NOMO-1 treated with dmso at 0.1 percent for 144 hours (cell line): ENCODE measurements around the gene HELZ.

Experiments
- DNase-seq: peaks from one replicate; lab custom pipeline; 2025; ENCODE audit not compliant: unreplicated experiment; lab: John Stamatoyannopoulos, UW

Gene HELZ

DNA sequence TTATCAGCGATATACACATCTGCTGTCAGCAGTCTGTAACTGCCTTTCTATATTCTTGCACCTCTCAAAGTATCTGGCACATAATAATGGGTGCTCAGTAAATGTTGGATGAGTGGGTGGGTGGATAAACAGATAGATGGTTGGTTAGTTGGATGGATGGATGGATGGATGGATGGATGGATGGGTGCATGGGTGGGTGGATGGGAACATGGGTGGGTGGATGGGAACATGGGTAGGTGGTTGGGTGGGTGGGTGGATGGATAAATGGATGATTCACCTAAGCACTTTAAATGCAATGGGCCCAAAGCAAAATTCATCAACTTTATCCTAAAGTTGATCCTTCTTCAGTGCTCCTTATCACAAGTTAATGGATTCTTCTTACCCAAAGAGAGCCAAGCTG lies 48.6 kb downstream of the HELZ start:
- DNase-seq: no peak

DNA sequence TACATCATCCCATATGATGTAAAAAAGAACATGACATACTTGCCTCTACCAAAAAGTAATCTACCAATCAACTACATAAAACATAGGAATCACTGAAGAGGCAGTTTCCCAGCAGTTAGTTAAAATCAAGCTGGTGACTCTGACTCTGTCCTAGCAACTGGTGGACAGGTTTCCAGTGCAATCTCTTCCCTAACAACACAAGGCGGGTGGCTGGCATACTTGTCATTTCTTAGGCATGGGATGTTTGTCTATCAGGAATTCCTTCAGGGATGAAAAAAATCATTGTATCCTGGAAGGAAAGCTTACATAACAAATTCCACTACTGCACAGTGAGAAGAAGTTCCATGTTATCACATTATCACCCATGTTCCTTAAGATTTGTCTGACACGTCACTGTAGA lies 50.9 kb downstream of the HELZ start:
- no peak for DNase-seq

DNA sequence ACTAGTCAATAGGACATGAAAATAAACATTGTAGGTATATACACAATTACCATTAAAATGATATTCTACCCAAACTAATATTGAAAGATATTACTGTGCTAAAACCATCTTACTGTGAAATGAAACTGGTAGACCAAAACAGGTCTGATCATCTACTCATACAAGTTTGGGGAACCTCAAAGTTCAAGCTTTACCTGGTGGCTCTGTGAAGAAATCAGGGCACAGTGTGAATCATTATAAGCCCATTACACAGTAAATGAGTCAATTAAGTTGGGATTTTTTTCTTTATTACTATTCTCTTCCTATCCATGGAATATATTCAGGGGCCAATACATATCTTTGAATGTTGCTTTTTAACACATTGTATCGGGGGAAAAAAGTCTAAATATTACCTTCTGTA lies 57.1 kb downstream of the HELZ start:
- DNase-seq: no peak

DNA sequence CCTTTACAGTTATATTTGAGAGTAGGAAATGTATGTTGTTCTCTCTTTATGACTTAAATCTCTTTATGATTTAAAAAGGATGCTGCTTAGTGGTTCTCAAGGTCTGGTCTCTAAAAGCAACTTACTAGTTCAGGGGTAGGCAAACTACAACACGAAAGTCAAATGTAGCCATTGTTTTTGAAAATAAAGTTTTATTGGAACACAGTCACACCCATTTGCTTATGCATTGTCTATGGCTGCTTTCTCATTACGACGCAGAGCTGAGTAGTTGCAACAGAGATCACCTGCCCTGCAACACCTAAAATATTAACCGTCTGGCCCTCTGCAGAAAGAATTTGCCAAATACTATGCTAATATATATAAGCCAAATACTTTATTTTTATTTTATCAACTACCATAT lies 58.2 kb downstream of the HELZ start:
- DNase-seq: no peak

DNA sequence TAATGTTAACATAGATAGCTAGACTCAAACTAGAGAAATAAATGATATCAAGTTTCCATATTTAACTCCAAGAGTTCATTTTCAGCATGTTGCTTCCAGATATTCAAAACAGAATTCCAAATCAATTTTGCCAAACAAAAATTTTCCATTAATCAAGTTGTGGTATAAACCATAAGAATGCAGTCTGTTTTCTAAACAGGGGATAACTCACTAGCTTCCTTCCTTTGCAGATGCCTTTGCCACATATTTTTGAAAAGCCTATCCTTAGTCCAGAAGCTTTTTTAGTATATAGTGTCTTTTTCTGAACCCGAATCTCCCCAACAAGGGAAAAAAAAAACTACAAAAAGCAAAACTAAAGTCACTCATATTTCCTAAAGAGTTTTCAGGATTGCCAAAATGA lies 61.5 kb downstream of the HELZ start:
- no peak for DNase-seq

DNA sequence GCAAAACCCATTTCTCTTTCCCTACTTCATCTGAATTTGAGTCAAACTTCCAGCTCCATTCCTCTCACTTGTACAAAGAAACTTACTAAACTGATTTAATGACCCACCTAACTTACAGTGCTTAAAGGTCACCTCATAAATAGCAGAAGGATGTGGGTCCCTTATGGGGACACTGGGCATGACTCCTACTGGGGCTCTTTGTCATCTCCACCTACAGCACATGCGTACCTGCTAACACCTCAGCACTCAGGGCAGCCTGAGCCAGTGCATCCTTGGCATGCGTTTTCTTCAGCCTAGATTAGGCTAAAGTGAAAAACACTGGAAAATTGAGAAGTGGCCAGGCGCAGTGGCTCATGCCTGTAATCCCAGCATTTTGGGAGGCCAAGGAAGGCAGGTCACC lies 63.2 kb downstream of the HELZ start:
- no peak for DNase-seq

DNA sequence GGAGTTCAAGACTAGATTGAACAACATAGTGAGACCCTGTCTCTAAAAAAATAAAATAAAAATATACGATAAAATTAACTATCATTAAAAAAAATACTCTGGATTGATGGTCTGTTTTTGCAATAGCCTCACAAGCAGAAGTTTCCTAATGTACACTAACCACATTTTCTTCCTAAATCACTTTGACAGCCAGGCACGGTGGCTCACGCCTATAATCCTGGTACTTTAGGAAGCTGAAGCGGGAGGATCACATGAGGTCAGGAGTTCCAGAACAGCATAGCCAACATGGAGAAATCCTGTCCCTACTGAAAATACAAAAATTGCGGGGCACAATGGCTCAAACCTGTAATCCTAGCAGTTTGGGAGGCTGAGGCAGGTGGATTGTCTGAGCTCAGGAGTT lies 64.7 kb downstream of the HELZ start:
- peak; percentile 26 for DNase-seq

DNA sequence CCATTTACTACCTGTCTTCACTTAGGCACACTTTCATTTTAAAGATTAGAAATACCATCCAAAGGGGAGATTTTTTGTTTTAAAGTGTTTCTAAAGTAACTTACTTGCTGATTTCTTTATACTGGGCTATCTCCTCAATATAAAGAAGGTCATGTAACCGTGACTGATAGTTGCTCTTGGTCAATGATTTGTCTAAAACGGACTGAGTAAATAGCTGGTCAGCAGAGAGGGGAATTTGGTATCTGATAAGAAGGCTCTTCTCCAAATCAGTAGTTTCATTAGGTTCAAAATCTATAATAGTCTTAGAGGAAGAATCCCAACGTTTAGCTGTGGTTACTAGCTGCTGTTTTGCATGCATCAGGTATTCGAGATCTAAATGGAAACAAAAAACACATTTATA lies 66.4 kb downstream of the HELZ start:
- DNase-seq: no peak

DNA sequence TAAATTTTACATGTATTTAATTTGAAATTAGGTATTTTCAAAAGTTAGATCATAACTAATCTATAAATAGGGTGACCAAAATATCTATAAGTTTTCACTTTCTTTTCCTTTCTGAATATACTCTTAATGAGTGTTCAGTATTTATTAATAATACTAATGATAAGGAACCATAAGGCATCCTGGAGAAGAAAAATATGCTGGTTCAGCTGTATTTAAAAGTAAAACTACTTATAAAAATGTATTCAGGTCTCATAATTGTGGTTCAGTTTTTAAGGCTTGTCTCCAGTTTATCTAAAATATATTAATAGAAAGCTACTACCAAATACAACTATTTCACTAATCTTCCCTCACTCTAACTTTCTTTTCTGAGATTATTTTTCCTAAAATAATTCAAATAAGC lies 67.3 kb downstream of the HELZ start:
- DNase-seq: no peak

DNA sequence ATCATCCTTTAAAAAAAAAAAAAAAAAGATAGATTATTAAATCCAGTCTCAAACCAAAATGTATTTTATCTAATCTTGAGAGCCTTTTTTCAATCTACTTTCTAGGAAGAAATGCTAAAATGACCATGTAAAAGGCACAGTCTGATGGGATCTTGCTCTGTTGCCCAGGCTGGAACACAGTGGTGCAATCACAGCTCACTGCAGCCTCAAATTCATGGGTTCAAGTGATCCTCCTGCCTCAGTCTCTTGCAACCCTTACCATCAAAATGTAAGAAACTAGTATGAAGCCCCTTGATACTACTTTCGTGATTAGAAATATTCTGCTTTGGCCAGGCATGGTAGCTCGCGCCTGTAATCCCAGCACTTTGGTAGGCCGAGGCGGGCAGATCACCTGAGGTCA lies 70.8 kb downstream of the HELZ start:
- DNase-seq: no peak

DNA sequence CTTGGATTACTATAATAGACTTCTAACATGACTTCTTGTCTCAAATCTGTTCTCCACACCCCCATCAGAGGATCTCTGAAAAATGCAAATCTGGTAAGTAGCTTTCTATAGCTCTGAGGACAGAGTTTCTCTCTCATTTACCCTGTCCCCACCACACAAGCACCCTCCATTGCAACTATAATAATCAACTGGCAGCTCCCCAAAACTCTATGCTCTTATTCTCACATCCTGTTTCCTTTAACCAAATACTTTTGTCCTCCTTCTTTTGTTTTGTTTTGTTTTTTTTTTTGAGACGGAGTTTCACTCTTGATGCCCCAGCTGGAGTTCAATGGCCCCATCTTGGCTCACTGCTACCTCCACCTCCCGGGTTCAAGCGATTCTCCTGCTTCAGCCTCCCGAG lies 73.4 kb downstream of the HELZ start:
- DNase-seq: no peak

DNA sequence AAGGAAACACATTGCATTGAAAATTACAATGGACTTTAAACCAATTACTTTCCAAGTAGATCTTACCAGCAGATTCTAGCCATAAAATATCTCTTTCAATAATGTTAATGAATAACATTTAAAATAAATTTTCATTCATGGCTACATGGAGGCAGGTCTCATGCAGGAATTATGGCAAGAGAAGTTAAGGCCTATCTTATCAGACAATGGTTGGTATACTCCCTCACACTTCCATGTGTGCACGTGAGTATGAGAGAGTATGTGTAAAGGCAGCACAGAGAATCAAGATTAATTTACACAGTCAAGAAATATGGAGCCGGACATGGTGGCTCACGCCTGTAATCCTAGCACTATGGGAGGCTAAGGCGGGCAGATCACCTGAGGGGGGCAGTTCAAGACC lies 76.5 kb downstream of the HELZ start:
- DNase-seq: no peak

DNA sequence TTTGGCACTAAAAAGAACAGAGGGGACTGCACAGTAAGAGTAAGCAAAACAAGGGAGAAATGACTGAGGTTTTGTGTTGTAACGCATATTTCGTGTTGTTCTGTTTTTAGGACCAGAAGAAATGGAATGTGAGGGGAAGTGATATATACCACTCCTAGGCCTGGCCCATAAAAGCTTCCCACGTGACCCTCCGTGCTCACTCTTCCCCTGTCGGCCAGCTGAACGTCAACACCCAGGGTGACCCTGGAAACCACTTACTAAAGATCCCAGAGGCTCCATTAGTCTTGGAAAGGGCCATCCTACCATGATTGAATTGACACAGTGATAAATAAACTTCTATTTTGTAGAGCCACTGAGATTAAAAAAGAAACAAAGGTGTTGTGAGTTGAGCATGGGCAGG lies 79.8 kb downstream of the HELZ start:
- peak; percentile 91 for DNase-seq

DNA sequence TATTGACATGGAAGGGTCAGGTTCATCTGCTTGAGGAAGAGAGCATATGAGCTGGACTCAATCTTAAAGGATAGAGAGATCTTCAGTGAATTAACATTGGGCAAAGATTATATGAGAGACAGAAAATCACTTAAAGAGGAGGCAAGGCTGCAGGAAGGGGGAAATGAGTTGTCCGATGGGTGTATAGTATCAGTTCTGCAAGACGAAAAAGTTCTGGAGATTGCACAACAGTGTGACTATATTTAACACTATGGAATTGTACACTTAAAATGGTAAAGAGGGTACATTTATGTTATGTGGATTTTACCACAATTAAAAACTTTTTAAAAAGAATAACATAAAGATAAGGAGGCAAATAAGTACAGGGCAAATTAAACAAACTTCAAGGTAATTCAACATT lies 80.7 kb downstream of the HELZ start:
- peak; percentile 65 for DNase-seq

DNA sequence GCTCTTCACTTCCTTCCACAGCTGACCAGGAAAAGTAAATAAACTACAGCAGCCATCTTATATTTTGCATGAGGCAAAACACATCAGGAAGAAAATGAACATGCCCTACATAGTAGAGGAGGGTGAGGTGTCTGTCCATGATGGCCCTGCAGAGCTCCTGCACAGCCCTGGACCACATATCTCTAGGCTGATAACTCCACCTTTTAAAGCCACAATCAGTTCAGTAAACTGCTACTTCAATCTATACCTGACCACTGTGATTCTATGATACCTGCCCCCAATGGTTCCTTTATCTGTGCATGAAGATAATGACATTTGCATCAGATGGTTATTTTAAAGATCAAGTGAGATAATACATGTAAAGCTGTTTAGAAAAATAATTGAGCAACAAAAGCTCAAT lies 82.2 kb downstream of the HELZ start:
- DNase-seq: no peak

DNA sequence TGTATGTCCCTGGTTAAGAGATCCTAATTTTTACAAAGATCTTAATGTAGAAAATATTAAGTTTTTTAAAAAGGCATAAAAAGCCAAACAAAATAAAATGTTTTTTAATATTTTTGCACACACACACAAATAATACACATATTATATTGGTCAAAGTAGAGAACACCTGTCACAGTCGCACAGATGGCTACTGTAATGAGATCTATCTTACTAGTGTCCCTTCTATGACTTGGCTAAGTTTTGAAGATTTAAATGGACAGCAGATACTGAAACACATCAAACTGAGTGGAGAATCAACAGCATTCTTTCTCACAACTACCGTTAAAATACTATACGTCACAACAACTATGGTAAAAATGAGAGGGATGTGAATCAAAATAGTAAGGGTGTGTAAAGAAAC lies 83.4 kb downstream of the HELZ start:
- DNase-seq: no peak

DNA sequence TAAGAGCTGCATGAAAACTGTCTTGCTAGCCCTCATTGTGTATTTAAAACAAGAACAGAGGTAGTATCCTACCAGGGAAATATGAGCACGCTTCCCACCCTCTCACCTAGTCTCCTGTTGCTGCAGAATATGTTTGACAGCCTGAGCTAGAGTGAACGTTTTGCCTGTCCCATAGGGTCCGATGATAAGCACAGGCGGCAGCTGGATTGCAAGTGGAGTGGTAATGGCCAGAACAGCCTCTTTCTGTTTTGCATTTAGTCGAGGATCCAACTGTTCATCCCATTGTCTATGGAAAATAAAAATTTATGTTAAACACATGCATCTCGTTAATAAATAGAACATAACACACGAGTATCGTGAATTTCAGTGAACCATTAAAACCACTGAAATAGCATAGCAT lies 84.2 kb downstream of the HELZ start:
- DNase-seq: no peak

DNA sequence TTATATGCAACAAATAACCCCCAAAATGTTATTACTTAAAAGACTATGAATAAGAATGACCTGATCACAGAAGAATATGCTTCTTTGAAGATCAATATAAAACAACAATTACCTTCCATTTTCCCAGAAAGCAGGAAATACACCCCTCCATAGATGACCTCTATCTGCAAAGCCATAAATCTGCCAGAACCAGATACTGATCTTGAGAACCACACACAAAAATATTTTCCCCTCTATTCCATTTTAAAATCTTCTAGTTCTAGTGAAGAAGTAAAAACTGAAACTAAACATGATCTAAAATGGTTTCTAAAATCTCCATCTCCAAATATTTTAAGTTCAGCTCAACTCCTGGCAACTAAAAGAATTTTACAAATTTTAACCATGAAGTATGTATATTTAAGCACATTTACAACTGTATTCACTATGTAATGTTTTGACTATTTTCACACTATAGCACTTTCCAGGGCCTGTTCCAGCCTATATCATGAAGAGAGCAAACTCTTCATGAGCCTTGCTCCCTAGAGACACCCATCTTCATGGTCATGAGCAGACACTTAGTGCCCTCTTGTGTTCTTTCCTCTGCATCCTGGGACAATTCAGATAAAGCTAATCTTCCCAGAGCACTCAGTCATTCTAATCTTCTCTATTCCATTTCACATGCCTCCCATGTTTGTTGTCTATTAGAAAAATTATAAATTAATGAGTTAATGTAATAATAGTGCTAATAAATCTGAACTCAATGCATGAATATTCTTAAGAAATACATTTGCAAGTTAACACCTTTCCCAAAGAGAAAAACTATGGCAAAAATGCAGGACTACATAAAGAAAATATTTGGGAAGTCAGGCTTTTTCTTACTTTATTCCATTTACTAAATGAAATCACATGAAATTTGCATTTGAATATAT lies 87.0 kb downstream of the HELZ start:
- DNase-seq: peak; percentile 12

DNA sequence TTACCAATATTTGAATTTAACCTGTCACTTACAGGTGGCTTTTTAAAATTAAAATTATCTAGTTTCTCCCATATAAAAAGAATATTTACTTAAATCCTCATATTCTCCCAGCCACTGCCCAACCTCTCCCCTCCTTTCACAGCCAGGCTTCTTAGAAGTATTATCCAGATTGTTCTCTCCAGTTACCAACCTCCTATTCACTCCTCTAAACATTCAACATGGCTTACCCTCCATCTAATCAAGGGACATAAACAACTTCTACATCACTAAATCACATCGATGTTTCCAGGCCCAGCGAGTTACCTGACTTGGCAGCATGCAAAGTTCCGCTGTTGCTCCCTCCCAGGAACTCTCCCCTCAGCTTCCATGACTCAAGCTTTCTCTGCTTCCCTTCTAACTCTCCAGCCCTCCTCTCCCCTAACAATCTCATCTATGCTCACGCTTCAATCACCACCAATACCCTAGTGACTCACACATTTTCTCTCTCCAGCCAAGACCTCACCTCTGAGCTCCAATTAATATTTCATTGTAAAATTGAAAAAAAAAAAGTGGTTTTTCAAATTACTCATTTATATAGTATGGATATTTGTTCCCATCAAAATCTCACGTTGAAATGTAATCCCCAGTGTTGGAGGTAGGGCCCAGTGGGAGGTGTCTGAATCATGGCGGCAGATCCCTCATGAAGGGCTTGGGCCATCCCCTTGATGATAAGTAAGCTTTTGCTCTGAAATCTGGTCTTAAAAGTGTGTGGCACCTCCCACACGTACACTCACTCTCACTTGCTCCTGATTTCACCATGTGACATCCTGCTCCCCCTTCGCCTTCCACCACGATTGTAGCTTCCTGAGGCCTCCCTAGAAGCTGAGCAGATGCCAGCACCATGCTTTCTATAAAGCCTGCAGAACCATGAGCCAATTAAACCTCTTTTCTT lies 88.5 kb downstream of the HELZ start:
- DNase-seq: no peak

DNA sequence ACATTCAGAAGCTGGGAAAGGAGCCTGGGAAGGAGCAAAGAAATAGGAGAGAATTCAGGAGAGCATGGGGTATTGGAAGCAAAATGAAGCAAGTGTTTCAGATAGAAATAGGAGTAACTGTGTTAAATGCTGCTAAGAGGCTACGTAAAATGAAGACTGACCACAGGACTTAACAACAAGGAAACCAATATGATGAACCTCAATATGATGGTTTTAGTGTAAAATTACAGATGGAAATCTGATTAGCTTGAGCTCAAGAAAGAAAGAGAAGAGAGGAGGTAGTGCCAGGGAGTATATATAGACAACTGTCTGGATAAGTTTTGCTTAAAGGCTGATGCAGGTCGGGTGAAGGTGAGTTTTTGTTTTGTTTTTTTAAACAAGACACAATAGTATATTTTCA lies 92.2 kb downstream of the HELZ start:
- DNase-seq: no peak

DNA sequence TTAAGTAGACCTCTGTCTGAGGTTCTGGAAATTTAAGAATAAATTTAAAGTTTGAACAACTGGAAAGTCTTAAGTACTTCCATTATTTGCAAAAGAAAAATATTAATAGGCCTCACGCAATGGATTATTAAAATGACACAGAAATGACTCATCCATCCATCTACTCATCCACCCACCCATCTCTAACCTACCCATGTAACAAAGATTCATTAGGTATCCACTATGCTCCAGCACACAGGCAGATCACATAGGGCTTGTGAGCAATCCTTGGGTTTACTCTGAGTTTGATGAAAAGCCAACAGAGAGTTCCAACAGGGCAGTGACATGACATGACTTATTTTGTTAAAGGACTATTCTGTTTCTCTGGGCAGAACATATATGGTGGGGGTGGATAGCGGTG lies 93.3 kb downstream of the HELZ start:
- no peak for DNase-seq

DNA sequence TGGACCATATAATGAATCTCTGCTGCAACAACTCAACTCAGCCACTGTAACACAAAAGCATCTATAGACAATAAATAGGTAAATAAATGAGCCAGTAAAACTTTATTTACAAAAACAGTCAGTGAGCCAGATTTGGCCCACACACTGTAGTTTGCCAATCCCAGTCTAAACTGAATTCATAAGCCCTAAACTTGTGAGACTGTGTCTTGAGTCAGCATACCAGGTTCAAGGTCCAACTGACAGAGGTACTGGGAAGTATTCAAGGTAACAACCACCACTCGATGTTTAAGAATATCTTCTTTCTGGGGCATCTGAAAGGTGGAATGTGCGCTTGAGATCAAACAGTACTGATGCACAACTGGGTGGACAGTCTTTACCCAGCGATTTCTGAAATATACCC lies 94.2 kb downstream of the HELZ start:
- DNase-seq: no peak
